ENCODE results near the gene SH3RF3. TPM values are rescaled to one million over a fixed set of nuclear protein-coding genes. Genes with fewer than 3 reads are reported as not detected.

Gene SH3RF3
- total RNA-seq, 1 donor from 2014 or later, result 12.3 TPM

GRCh38 chr2:109264595-109265328 is 135.8 kb downstream of the SH3RF3 start:
- DNase-seq, result peak; percentile 56

- no peak for DNase-seq
Observed at GRCh38 chr2:109265369-109265768, 136.4 kb downstream of the SH3RF3 start.

- no peak for DNase-seq
Observed at GRCh38 chr2:109265953-109266352, 136.9 kb downstream of the SH3RF3 start.

GRCh38 chr2:109266496-109266895 is 137.5 kb downstream of the SH3RF3 start:
- DNase-seq, result no peak

GRCh38 chr2:109266998-109267854 is 138.2 kb downstream of the SH3RF3 start:
- no peak for DNase-seq

- no peak for DNase-seq
Observed at GRCh38 chr2:109268916-109269315, 139.9 kb downstream of the SH3RF3 start.

GRCh38 chr2:109269706-109270504 is 140.9 kb downstream of the SH3RF3 start:
- DNase-seq, result no peak

- DNase-seq, result no peak
Observed at GRCh38 chr2:109270505-109271312, 141.7 kb downstream of the SH3RF3 start.

- DNase-seq, result no peak
Observed at GRCh38 chr2:109271920-109272319, 142.9 kb downstream of the SH3RF3 start.

GRCh38 chr2:109272461-109272860 is 143.5 kb downstream of the SH3RF3 start:
- DNase-seq, result no peak

- no peak for DNase-seq
Observed at GRCh38 chr2:109275120-109276012, 146.4 kb downstream of the SH3RF3 start.

- DNase-seq, result no peak
Observed at GRCh38 chr2:109277406-109277805, 148.4 kb downstream of the SH3RF3 start.

GRCh38 chr2:109279243-109279860 is 150.3 kb downstream of the SH3RF3 start:
- no peak for DNase-seq

GRCh38 chr2:109280804-109281203 is 151.8 kb downstream of the SH3RF3 start:
- DNase-seq, result no peak

- DNase-seq, result no peak
Observed at GRCh38 chr2:109282360-109282759, 153.4 kb downstream of the SH3RF3 start.

- no peak for DNase-seq
Observed at GRCh38 chr2:109282865-109283264, 153.9 kb downstream of the SH3RF3 start.

GRCh38 chr2:109284826-109285225 is 155.8 kb downstream of the SH3RF3 start:
- DNase-seq, result no peak

GRCh38 chr2:109285244-109285651 is 156.2 kb downstream of the SH3RF3 start:
- DNase-seq, result no peak

- DNase-seq, result no peak
Observed at GRCh38 chr2:109287413-109287812, 158.4 kb downstream of the SH3RF3 start.

- DNase-seq, result no peak
Observed at GRCh38 chr2:109287838-109288237, 158.8 kb downstream of the SH3RF3 start.

All from occipital lobe (tissue), 2 donors.